Neural cell (in vitro differentiated cells): ENCODE data around the gene EHBP1. TPM values are rescaled to one million over a fixed set of nuclear protein-coding genes. Genes with fewer than 3 reads are reported as not detected.

Source experiments
- H2AFZ ChIP-seq: fragments of 200-600, 300-800 bp; sonication (generic), shearing (Covaris generic); 2 replicates; pipeline ENCODE4 v1.6.0; 2014; ENCODE audit warnings: low read depth, mild to moderate bottlenecking, antibody characterized with exemption, low read length, moderate library complexity
- H3F3A ChIP-seq: fragments of 200-600 bp; shearing (Covaris generic); 2 replicates; pipeline ENCODE4 v1.6.1; 2016; ENCODE audit warnings: mild to moderate bottlenecking, moderate library complexity, mixed read lengths, antibody characterized with exemption, low read length; ENCODE audit not compliant: insufficient read depth, poor library complexity, severe bottlenecking
- H3K27ac ChIP-seq: fragments of 200-600, 300-800 bp; sonication (generic), shearing (Covaris generic); 2 replicates; pipeline ENCODE4 v1.5.1; 2014; ENCODE audit warnings: mild to moderate bottlenecking, low read length, moderate library complexity
- H3K27me3 ChIP-seq: fragments of 300-800, 200-600 bp; sonication (generic), shearing (Covaris generic); 2 replicates; pipeline ENCODE4 v1.6.0; 2014; ENCODE audit warnings: mild to moderate bottlenecking, low read depth, low read length, moderate library complexity; ENCODE audit not compliant: insufficient read depth
- H3K36me3 ChIP-seq: fragments of 300-800, 200-600 bp; sonication (generic), shearing (Covaris generic); 2 replicates; pipeline ENCODE4 v1.5.1; 2014; ENCODE audit warnings: mild to moderate bottlenecking, antibody characterized with exemption, low read length, moderate library complexity; ENCODE audit not compliant: insufficient read depth
- H3K4me2 ChIP-seq: fragments of 300-800, 200-600 bp; sonication (generic), shearing (Covaris generic); 2 replicates; pipeline ENCODE4 v1.6.0; 2014; ENCODE audit warnings: mild to moderate bottlenecking, low read length
- H3K4me3 ChIP-seq: fragments of 300-800, 200-600 bp; sonication (generic), shearing (Covaris generic); 2 replicates; pipeline ENCODE4 v1.5.1; 2014; ENCODE audit warnings: mild to moderate bottlenecking, low read length, moderate library complexity
- H3K79me2 ChIP-seq: fragments of 200-600 bp; shearing (Covaris generic); replicated peaks from 2 replicates; pipeline ENCODE4 v1.6.0; 2014; ENCODE audit warnings: mild to moderate bottlenecking, low read length, moderate library complexity; ENCODE audit not compliant: insufficient read depth
- H3K9ac ChIP-seq: fragments of 300-800, 200-600 bp; sonication (generic), shearing (Covaris generic); 2 replicates; pipeline ENCODE4 v1.6.1; 2016; ENCODE audit warnings: mild to moderate bottlenecking, low read length, mixed read lengths
- H3K9me2 ChIP-seq: fragments of 200-600 bp; shearing (Covaris generic); 2 replicates; pipeline ENCODE4 v1.6.1; 2016; ENCODE audit warnings: mild to moderate bottlenecking, low read length, mixed read lengths; ENCODE audit not compliant: insufficient read depth
- H3K9me3 ChIP-seq: fragments of 200-600, 300-800 bp; sonication (generic), shearing (Covaris generic); 2 replicates; pipeline ENCODE4 v1.6.1; 2016; ENCODE audit warnings: mild to moderate bottlenecking, mixed run types, low read length, moderate library complexity, mixed read lengths
- H4K20me1 ChIP-seq: fragments of 200-600 bp; shearing (Covaris generic); 2 replicates; pipeline ENCODE4 v1.6.1; 2016; ENCODE audit warnings: mild to moderate bottlenecking, mixed run types; ENCODE audit not compliant: insufficient read depth
- EP300 ChIP-seq: fragments of 450-650 bp; conservative IDR thresholded peaks from 2 replicates; pipeline ENCODE4 v1.6.1; 2014; ENCODE audit warnings: antibody characterized with exemption, mild to moderate bottlenecking, moderate library complexity; ENCODE audit not compliant: poor library complexity, severe bottlenecking
- EZH2 ChIP-seq: fragments of 200-600, 300-800 bp; shearing (Covaris generic), sonication (generic); IDR thresholded peaks from 2 replicates; pipeline ENCODE4 v1.6.1; 2014; ENCODE audit warnings: antibody characterized with exemption, low read length, borderline replicate concordance, mild to moderate bottlenecking; ENCODE audit not compliant: insufficient read depth, poor library complexity, severe bottlenecking
- MXI1 ChIP-seq: fragments of 450-650 bp; conservative IDR thresholded peaks from 2 replicates; pipeline ENCODE4 v1.6.1; 2014; ENCODE audit warnings: antibody characterized with exemption, mild to moderate bottlenecking; ENCODE audit not compliant: poor library complexity, severe bottlenecking
- POLR2AphosphoS5 ChIP-seq: IDR thresholded peaks from 2 replicates; pipeline ENCODE4 v1.6.1; 2012
- RAD21 ChIP-seq: fragments of 450-650 bp; conservative IDR thresholded peaks from 2 replicates; pipeline ENCODE4 v1.6.1; 2014; ENCODE audit warnings: antibody characterized with exemption, mild to moderate bottlenecking, moderate library complexity
- SMC3 ChIP-seq: fragments of 450-650 bp; conservative IDR thresholded peaks from 2 replicates; pipeline ENCODE4 v1.6.1; 2014; ENCODE audit warnings: antibody characterized with exemption, mild to moderate bottlenecking, moderate library complexity; ENCODE audit not compliant: poor library complexity
- TAF1 ChIP-seq: IDR thresholded peaks from 2 replicates; pipeline ENCODE4 v1.6.1; 2012; ENCODE audit warnings: low read depth
- polyA plus RNA-seq: library from polyadenylated mRNA; depleted of rRNA; stranded (reverse); fragments of >200 nt; gene quantifications from 2 replicates; pipeline ENCODE4 v1.2.3, GENCODE V29; 2014
- TF ChIP-seq, protein P1 (sequence below): fragments of 450-650 bp; IDR thresholded peaks from 2 replicates; pipeline ENCODE4 v1.5.1; 2014; ENCODE audit warnings: antibody characterized with exemption, mild to moderate bottlenecking, moderate library complexity; ENCODE audit not compliant: poor library complexity, severe bottlenecking
- TF ChIP-seq, protein P2 (sequence below): IDR thresholded peaks from 2 replicates; pipeline ENCODE4 v1.6.1; 2012; ENCODE audit warnings: borderline replicate concordance

Gene EHBP1
- polyA plus RNA-seq, 1 donor from 2014 or later, result 52.6 TPM

DNA sequence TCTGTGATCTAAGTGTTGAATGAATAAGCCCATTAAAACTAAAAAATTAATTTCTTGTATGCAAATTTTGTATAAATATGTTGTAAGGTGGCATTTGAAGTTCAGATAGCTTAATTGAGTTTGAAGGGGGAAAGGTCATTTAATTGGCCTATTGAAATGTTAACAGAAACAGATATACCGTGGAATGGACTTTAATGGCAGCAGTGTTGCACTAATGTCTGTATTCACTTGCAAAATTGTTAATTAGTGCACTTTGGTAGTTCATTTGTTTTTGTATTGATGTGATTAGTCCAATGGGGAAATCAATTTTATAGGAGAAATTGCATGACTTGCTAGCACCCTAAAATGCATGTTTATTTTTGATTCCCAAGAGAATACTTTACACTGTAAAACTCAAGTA lies 303.3 kb downstream of the EHBP1 start:
- H3K4me2 ChIP-seq, result no peak overlapping the region
- no peaks in the 10 kb centered on the region for H3K36me3 ChIP-seq
- TF ChIP-seq, protein P1, sequence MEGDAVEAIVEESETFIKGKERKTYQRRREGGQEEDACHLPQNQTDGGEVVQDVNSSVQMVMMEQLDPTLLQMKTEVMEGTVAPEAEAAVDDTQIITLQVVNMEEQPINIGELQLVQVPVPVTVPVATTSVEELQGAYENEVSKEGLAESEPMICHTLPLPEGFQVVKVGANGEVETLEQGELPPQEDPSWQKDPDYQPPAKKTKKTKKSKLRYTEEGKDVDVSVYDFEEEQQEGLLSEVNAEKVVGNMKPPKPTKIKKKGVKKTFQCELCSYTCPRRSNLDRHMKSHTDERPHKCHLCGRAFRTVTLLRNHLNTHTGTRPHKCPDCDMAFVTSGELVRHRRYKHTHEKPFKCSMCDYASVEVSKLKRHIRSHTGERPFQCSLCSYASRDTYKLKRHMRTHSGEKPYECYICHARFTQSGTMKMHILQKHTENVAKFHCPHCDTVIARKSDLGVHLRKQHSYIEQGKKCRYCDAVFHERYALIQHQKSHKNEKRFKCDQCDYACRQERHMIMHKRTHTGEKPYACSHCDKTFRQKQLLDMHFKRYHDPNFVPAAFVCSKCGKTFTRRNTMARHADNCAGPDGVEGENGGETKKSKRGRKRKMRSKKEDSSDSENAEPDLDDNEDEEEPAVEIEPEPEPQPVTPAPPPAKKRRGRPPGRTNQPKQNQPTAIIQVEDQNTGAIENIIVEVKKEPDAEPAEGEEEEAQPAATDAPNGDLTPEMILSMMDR, result no peak
- TF ChIP-seq TAF1 (no peak), EZH2 (no peak), EP300 (no peak), RAD21 (no peak), SMC3 (no peak), MXI1 (no peak)
- no peaks in the 10 kb centered on the region for H3F3A ChIP-seq
- no peak overlapping the region for H3K4me3 ChIP-seq
- no peaks in the 10 kb centered on the region for H3K27me3 ChIP-seq
- H3K9me3 ChIP-seq, result no peaks in the 10 kb centered on the region
- no peak overlapping the region for H2AFZ ChIP-seq
- no peak overlapping the region for H3K27ac ChIP-seq
- H3K9ac ChIP-seq, result no peak overlapping the region
- H3K79me2 ChIP-seq, result no peaks in the 10 kb centered on the region
- H3K9me2 ChIP-seq, result no peaks in the 10 kb centered on the region
- no peaks in the 10 kb centered on the region for H4K20me1 ChIP-seq

DNA sequence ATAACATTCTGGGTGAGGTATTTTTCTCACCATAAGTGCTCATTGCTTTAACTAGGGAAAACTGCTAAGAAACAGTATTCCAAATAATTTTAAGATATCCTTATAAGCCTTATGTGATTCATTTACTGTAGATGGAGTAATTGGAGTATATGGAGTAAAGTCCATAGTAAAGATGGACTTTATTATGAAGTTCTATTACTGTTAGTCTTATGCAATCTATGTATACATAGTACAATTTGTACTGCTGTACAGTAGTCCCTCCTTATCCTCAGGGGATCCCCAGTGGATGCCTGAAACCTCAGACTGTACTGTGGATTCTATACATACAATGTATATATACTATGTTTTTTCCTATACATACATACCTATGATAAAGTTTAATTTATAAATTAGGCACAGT lies 304.0 kb downstream of the EHBP1 start:
- no peak overlapping the region for H3K9ac ChIP-seq

More for the DNA sequence above, 304.0 kb downstream of the EHBP1 start:
- Histone ChIP-seq H3K9me3 (no peaks in the 10 kb centered on the region), H3F3A (no peaks in the 10 kb centered on the region), H4K20me1 (no peaks in the 10 kb centered on the region), H3K4me2 (no peak overlapping the region), H3K27me3 (no peaks in the 10 kb centered on the region), H3K79me2 (no peaks in the 10 kb centered on the region), H3K4me3 (no peak overlapping the region), H3K36me3 (no peaks in the 10 kb centered on the region), H2AFZ (no peak overlapping the region), H3K9me2 (no peaks in the 10 kb centered on the region), H3K27ac (no peak overlapping the region)
- no peak for TF ChIP-seq RAD21
- TF ChIP-seq MXI1, result no peak
- no peak for TF ChIP-seq SMC3
- TF ChIP-seq POLR2AphosphoS5, result no peak
- no peak for TF ChIP-seq TAF1
- no peak for TF ChIP-seq EZH2
- TF ChIP-seq, protein P2, sequence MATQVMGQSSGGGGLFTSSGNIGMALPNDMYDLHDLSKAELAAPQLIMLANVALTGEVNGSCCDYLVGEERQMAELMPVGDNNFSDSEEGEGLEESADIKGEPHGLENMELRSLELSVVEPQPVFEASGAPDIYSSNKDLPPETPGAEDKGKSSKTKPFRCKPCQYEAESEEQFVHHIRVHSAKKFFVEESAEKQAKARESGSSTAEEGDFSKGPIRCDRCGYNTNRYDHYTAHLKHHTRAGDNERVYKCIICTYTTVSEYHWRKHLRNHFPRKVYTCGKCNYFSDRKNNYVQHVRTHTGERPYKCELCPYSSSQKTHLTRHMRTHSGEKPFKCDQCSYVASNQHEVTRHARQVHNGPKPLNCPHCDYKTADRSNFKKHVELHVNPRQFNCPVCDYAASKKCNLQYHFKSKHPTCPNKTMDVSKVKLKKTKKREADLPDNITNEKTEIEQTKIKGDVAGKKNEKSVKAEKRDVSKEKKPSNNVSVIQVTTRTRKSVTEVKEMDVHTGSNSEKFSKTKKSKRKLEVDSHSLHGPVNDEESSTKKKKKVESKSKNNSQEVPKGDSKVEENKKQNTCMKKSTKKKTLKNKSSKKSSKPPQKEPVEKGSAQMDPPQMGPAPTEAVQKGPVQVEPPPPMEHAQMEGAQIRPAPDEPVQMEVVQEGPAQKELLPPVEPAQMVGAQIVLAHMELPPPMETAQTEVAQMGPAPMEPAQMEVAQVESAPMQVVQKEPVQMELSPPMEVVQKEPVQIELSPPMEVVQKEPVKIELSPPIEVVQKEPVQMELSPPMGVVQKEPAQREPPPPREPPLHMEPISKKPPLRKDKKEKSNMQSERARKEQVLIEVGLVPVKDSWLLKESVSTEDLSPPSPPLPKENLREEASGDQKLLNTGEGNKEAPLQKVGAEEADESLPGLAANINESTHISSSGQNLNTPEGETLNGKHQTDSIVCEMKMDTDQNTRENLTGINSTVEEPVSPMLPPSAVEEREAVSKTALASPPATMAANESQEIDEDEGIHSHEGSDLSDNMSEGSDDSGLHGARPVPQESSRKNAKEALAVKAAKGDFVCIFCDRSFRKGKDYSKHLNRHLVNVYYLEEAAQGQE, result no peak
- TF ChIP-seq EP300, result no peak
- TF ChIP-seq, protein P1, result no peak
